ENCODE measurements around the gene GALNTL6. TPM values are rescaled to one million over a fixed set of nuclear protein-coding genes. Genes with fewer than 3 reads are reported as not detected.
"Not testable (repeated sequence)": the region's sequence is repeated elsewhere in the genome, so short reads cannot be mapped to it uniquely, and the experiment has no call there.

The GALNTL6 gene
- total RNA-seq, 1 donor = not detected

GRCh38 chr4:172962564-172963353 is 1149.6 kb downstream of the GALNTL6 start:
- H3K4me3 ChIP-seq (ENCODE audit: low read depth, low read length) = no peak overlapping the region
- peak; percentile 90 for DNase-seq (ENCODE audit: low read depth)
- TF ChIP-seq, protein P1, sequence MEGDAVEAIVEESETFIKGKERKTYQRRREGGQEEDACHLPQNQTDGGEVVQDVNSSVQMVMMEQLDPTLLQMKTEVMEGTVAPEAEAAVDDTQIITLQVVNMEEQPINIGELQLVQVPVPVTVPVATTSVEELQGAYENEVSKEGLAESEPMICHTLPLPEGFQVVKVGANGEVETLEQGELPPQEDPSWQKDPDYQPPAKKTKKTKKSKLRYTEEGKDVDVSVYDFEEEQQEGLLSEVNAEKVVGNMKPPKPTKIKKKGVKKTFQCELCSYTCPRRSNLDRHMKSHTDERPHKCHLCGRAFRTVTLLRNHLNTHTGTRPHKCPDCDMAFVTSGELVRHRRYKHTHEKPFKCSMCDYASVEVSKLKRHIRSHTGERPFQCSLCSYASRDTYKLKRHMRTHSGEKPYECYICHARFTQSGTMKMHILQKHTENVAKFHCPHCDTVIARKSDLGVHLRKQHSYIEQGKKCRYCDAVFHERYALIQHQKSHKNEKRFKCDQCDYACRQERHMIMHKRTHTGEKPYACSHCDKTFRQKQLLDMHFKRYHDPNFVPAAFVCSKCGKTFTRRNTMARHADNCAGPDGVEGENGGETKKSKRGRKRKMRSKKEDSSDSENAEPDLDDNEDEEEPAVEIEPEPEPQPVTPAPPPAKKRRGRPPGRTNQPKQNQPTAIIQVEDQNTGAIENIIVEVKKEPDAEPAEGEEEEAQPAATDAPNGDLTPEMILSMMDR (IDR thresholded peaks at IDR 0.05; ENCODE audit: insufficient read depth, low read length) = no peak

DNA sequence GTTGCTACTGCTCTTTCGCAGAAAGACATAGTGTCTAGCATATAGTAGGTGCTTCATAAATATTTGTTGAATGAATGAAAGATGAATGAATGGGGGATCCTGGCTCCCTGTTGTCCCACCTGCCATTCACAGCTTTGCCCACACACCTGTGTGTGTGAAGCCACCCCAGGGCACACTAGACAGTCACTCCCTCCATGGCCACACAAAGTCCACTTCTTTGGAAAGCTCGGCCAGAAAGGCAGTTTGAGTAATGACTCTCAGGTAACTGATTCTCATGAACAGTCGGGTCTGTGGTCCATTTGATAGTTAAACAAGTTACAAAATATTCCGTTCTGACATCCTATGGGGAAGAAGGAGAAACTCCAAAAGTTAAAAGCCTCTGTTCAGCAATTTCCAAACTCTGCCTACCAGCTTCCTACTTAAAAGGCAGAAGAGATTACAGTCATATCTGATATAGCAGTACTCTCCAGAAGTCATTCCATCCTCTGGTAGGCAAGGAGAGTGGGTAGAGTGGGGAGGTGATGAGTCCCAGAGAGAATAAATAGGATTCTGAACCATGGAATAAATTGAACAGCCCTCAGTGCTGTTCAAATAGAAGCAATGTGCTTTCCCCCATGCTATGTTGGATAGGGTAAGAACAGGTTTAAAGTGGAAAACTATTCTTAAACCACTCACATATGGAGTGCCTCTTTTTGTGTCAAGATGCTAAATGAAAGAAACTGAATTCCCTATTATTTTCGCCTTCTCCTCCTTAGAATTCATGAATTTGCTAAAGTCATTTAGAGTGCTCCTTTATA is 1150.5 kb downstream of the GALNTL6 start:
- no peak overlapping the region for H3K4me3 ChIP-seq (ENCODE audit: low read depth, low read length)
- DNase-seq (ENCODE audit: low read depth) = no peak
- TF ChIP-seq, protein P1 (IDR thresholded peaks at IDR 0.05; ENCODE audit: insufficient read depth, low read length) = no peak

DNA sequence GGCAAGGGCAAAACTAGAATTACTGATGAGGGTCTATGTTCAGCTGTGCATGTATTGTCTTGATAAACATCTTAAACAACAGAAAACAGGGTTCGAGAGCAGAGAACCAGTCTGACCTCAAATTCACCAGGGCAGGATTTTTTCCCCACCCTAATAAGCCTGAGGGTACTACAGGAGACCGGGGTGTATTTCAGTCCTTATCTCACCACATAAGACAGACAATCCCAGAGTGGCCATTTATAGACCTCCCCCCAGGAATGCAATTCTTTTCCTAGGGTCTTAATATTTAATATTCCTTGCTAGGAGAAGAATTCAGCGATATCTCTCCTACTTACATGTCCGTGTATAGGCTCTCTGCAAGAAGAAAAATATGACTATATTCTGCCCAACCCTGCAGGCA is 1157.0 kb downstream of the GALNTL6 start:
- not testable (repeated sequence) for H3K4me3 ChIP-seq (ENCODE audit: low read depth, low read length); DNase-seq (ENCODE audit: low read depth)

GRCh38 chr4:172974586-172974985 is 1161.4 kb downstream of the GALNTL6 start:
- TF ChIP-seq, protein P1 (IDR thresholded peaks at IDR 0.05; ENCODE audit: insufficient read depth, low read length) = no peak
- no peak overlapping the region for H3K4me3 ChIP-seq (ENCODE audit: low read depth, low read length)
- no peak for DNase-seq (ENCODE audit: low read depth)

DNA sequence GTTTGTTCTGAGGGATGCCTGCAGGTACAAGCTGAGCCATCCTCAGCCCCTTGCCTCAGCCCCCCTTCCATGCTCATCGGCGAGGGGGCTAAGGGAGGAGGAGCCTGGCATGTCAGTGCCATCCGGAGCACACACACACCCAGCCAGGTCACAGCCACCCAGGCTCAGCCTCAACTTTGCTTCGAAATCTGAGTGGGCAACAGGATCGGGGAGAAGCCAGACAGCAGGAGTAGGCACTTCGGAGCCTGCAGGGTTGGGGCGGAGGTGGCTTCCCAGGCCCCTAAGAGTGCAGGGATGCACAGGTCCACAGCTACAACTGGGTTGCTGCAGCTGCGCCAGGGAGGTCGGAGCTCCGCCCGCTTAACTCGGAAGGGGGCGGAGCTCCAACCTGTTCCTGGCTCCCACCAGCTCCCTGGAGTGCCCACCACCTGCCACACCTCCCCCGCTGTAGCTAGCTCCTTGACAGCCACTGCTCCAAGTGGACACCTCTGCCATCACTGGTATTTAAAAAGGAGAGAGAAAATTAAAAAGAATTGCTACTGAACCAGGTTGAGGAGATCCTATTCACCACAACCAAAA is 1162.5 kb downstream of the GALNTL6 start:
- no peak overlapping the region for H3K4me3 ChIP-seq (ENCODE audit: low read depth, low read length)
- TF ChIP-seq, protein P1 (IDR thresholded peaks at IDR 0.05; ENCODE audit: insufficient read depth, low read length) = no peak
- DNase-seq (ENCODE audit: low read depth) = no peak

- not testable (repeated sequence) for DNase-seq (ENCODE audit: low read depth); H3K4me3 ChIP-seq (ENCODE audit: low read depth, low read length)
These were observed 1164.4 kb downstream of the GALNTL6 start for GRCh38 chr4:172977491-172978041.

DNA sequence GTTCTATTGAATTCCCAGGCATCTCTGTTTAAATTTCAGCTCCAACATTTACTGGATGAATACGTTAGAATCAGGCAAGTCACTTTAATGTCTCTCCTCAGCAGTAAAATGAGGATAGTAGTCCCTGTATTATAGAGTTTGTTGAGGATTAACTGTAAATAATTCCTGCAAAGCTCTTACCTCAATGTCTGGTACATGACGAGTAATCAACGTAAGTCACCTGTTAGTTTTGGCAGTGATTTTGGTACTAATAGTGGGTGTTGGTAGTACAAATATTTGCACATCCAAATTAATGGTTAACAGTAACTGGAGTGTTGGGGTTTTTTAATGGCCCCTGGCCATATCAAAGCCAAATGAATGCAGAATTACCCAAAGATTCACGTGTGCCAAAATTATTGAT is 1165.6 kb downstream of the GALNTL6 start:
- H3K4me3 ChIP-seq (ENCODE audit: low read depth, low read length) = no peak overlapping the region
- TF ChIP-seq, protein P1 (IDR thresholded peaks at IDR 0.05; ENCODE audit: insufficient read depth, low read length) = no peak
- DNase-seq (ENCODE audit: low read depth) = no peak
